ENCODE measurements around the gene USP6NL.
"Not testable (repeated sequence)": the region's sequence is repeated elsewhere in the genome, so short reads cannot be mapped to it uniquely, and the experiment has no call there.

USP6NL gene

GRCh38 chr10:11511321-11511720 lies 100.1 kb downstream of the USP6NL start:
- DNase-seq, result no peak

- DNase-seq, result no peak
These were observed 100.7 kb downstream of the USP6NL start for GRCh38 chr10:11510736-11511135.

GRCh38 chr10:11510281-11510680 lies 101.2 kb downstream of the USP6NL start:
- no peak for DNase-seq

GRCh38 chr10:11509036-11509435 lies 102.4 kb downstream of the USP6NL start:
- no peak for DNase-seq

- DNase-seq, result no peak
These were observed 105.1 kb downstream of the USP6NL start for GRCh38 chr10:11506247-11506789.

GRCh38 chr10:11505639-11506038 lies 105.8 kb downstream of the USP6NL start:
- no peak for DNase-seq

- no peak for DNase-seq
These were observed 106.7 kb downstream of the USP6NL start for GRCh38 chr10:11504566-11505285.

GRCh38 chr10:11501600-11501999 lies 109.8 kb downstream of the USP6NL start:
- DNase-seq, result no peak

- DNase-seq, result no peak
These were observed 111.9 kb downstream of the USP6NL start for GRCh38 chr10:11499425-11500071.

- DNase-seq, result no peak
These were observed 113.1 kb downstream of the USP6NL start for GRCh38 chr10:11498399-11498798.

- not testable (repeated sequence) for DNase-seq
These were observed 116.5 kb downstream of the USP6NL start for GRCh38 chr10:11494923-11495322.

- no peak for DNase-seq
These were observed 117.8 kb downstream of the USP6NL start for GRCh38 chr10:11493646-11494045.

GRCh38 chr10:11491087-11491486 lies 120.4 kb downstream of the USP6NL start:
- no peak for DNase-seq

- no peak for DNase-seq
These were observed 121.9 kb downstream of the USP6NL start for GRCh38 chr10:11489591-11489990.

GRCh38 chr10:11488126-11488525 lies 123.3 kb downstream of the USP6NL start:
- DNase-seq, result no peak

- DNase-seq, result no peak
These were observed 128.0 kb downstream of the USP6NL start for GRCh38 chr10:11483201-11484148.

- DNase-seq, result no peak
These were observed 129.1 kb downstream of the USP6NL start for GRCh38 chr10:11482306-11482705.

GRCh38 chr10:11480687-11481086 lies 130.8 kb downstream of the USP6NL start:
- DNase-seq, result no peak

- no peak for DNase-seq
These were observed 132.2 kb downstream of the USP6NL start for GRCh38 chr10:11479300-11479699.

- DNase-seq, result no peak
These were observed 132.6 kb downstream of the USP6NL start for GRCh38 chr10:11478807-11479206.

GRCh38 chr10:11475831-11476434 lies 135.5 kb downstream of the USP6NL start:
- no peak for DNase-seq

- no peak for DNase-seq
These were observed 138.2 kb downstream of the USP6NL start for GRCh38 chr10:11473128-11473760.
